ENCODE data around the gene MRPL51.

MRPL51 gene

DNA sequence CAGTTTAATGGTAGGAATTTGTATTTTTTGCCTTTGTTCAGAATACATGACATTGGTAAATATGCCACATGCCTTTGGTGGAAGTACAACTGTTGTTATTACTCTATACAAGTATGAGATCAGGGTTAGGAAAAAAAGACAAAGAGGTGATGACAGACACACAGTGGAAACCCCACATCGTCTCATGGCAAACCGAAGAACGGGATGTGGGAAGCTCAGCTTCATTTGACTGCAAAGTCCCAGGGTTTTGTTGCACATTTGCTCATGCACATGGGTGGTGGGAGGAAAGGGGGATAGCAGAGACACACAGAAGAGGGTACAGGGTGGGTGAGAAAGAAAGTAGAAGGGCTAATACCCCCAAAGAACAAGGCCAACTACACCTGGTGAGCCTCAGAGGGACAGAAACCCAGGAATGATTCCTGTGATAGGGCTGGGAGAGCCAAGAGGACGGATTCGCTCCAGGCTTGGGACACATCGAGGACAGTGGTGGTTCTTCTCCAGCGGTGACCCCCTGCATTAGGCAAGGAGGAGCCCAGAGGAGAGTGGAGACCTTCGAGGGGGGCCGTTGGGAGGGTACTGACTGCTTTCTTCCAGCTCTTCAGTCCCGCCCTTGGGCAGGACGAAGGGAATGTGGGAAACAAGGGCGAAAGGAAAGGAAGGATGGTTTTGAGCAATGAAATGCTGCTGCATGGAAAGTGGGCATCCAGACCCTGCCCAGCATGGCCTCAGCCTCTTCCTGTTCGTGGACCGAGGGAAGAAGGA is 30.6 kb downstream of the MRPL51 start:
- no peak for DNase-seq

- DNase-seq, result peak in 32 of 51 donors; percentile 8 to 72 (median 39)
Observed at GRCh38 chr12:6461401-6462233, 31.4 kb downstream of the MRPL51 start.

- DNase-seq, result no peak
Observed at GRCh38 chr12:6460751-6461371, 32.2 kb downstream of the MRPL51 start.

DNA sequence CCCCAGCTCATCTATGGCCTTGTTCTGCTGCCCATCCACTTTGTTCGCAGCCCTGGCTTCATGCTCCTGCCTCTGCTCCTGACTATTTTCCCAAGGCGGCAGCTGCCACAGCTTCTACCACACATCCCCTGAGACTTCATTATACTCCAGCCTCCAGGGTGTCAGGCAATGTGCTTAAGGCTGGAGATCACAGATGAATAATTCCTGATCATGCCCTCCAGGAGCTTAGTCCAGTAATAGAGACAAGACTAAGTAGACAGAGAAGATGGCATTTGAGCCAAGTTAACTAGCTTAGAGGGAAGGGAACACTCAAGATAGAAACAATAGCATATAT is 34.1 kb downstream of the MRPL51 start:
- DNase-seq, result no peak

DNA sequence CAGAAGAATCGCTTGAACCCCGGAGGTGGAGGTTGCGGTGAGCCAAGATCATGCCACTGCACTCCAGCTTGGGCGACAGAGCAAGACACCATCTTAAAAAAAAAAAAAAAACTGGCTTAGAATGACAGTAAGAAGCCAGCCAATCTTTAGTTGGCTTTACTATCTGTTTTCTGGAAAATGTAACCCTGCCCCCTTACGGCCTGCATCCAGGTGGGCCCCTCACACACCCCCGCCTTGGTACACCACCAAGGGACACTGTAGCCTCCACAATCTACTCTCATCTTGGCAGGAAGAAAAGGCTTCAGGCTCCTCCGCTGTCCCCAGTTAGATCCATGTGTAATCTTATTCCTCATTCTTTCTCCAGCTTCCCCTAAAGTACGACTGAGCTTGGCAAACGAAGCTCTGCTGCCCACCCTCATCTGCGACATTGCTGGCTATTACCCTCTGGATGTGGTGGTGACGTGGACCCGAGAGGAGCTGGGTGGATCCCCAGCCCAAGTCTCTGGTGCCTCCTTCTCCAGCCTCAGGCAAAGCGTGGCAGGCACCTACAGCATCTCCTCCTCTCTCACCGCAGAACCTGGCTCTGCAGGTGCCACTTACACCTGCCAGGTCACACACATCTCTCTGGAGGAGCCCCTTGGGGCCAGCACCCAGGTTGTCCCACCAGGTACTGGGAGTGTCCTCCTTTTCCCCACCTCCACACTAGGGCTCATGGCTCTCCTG is 34.6 kb downstream of the MRPL51 start:
- no peak for DNase-seq

DNA sequence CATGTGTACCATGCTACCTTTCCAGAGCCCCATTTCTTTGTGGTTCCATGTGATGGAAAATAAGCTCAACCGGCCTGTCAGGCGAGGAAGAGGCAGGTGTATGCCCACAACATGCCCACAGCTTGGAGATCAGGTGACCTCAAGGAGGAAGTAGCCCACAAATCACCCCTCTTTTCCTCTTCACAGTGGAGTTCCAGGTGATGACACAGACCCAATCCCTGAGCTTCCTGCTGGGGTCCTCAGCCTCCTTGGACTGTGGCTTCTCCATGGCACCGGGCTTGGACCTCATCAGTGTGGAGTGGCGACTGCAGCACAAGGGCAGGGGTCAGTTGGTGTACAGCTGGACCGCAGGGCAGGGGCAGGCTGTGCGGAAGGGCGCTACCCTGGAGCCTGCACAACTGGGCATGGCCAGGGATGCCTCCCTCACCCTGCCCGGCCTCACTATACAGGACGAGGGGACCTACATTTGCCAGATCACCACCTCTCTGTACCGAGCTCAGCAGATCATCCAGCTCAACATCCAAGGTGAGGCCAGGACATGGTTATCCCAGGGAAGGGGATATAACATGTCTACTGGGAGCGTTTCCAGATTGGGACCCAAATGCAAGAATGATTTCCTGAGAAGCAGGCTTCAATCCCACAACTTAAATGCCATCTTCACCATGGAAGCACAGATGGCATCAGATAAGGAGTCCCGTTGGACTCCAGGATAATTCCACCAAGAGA is 35.7 kb downstream of the MRPL51 start:
- DNase-seq, result no peak

DNA sequence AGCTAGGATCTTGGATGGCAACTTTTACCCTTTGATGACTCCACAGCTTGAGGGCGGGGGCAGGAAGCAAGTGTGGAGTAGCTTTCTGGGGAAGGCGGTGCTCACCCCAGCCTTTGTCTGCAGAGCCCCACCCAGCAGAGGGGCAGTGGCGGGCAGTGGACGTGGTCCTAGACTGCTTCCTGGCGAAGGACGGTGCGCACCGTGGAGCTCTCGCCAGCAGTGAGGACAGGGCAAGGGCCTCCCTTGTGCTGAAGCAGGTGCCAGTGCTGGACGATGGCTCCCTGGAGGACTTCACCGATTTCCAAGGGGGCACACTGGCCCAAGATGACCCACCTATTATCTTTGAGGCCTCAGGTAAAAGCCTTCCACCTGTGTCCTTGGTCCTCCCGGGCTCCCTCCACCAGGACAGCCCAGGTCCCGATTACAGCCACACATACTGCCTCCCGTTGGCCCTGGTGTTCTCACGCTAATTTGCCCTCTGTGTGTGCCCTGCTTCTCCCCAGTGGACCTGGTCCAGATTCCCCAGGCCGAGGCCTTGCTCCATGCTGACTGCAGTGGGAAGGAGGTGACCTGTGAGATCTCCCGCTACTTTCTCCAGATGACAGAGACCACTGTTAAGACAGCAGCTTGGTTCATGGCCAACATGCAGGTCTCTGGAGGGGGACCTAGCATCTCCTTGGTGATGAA is 40.0 kb downstream of the MRPL51 start:
- DNase-seq, result peak in 3 of 51 donors; percentile 28 to 30 (median 29)

GRCh38 chr12:6452245-6452943 is 40.7 kb downstream of the MRPL51 start:
- peak in 28 of 51 donors; percentile 17 to 84 (median 61) for DNase-seq

GRCh38 chr12:6451348-6452244 is 41.5 kb downstream of the MRPL51 start, which contains the start of gene TAPBPL:
Gene TAPBPL, plus strand, starts transcription at chr12:6452042. Its CDS starts 207 bp downstream, at chr12:6452249.
- DNase-seq, result peak in 50 of 51 donors; percentile 57 to 96 (median 84)

DNA sequence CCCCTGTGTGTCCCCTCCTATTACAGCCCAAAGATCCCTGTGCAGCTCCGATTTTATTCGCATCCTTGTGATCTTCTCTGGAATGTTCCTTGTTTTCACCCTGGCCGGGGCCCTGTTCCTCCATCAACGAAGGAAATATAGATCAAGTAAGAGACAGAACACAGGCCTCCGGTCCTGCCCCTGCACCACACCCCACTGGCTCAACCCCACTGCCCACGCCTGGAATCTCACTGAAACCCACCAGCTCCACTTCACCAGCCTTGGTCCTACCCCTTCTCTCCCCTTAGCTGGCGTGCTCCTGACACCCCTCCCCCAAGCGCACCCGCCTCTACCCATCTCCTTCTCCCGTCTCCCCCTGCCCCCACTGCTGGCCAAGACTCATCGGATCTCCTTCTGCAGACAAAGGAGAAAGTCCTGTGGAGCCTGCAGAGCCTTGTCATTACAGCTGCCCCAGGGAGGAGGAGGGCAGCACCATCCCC is 42.2 kb downstream of the MRPL51 start:
- peak in 11 of 51 donors; percentile 41 to 80 (median 61) for DNase-seq

- peak in 1 of 51 donors; percentile 28 for DNase-seq
Observed at GRCh38 chr12:6450091-6450868, 42.8 kb downstream of the MRPL51 start.

DNA sequence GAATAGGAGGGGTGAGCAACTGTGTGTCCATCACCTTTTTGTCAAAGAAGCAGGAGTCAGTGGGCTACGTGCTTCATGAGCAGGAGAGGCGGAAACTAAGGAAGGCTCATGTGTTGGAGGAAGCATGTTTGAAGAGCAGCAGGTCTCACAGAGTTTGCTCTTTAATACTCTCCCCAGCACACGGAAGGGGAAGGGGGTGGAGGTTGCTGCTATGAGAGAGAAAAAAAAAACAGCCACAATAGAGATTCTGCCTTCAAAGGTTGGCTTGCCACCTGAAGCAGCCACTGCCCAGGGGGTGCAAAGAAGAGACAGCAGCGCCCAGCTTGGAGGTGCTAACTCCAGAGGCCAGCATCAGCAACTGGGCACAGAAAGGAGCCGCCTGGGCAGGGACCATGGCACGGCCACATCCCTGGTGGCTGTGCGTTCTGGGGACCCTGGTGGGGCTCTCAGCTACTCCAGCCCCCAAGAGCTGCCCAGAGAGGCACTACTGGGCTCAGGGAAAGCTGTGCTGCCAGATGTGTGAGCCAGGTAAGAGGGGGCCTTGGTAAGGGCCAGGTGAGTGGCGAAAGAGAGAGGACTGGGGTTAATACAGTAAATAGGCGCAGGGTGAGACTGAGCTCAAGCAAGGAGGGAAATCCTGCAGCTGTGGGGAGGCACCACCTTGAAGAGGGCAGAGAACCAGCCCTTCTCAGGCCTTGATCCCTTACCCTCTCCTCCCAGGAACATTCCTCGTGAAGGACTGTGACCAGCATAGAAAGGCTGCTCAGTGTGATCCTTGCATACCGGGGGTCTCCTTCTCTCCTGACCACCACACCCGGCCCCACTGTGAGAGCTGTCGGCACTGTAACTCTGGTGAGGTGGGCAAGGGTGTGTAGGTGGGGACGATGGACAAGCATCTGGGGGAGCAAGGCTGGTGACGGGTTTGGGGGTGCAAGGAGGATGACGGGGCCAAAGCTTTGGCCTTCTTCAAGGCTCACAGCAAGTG is 48.1 kb downstream of the MRPL51 start, which contains the start of gene CD27:
Gene CD27 (plus strand): TSS at position 252 of the 985 bp plus-strand sequence. CDS start 141 bp downstream, at position 393.
- DNase-seq, result peak in 1 of 51 donors; percentile 100

DNA sequence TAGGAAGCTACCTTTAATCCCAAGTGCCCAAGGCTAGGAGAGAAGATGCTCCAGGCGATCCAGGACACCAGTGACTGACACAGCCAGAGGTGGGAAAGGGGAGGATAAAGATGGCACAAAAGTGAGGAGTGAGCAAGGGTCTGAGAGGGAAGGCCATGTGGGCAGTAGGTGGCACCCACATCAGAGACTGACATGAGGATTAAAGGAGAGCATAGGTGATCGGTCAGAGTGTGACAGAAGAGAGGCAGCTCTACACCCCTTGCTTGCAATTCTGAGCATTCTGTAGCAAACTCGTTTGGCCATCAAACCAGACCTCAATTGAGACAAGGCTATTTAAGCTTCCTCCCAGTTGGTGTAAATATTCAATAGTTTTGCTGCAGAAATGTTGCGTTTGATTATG is 49.0 kb downstream of the MRPL51 start:
- DNase-seq, result no peak

GRCh38 chr12:6443361-6443983 is 49.6 kb downstream of the MRPL51 start:
- DNase-seq, result no peak

DNA sequence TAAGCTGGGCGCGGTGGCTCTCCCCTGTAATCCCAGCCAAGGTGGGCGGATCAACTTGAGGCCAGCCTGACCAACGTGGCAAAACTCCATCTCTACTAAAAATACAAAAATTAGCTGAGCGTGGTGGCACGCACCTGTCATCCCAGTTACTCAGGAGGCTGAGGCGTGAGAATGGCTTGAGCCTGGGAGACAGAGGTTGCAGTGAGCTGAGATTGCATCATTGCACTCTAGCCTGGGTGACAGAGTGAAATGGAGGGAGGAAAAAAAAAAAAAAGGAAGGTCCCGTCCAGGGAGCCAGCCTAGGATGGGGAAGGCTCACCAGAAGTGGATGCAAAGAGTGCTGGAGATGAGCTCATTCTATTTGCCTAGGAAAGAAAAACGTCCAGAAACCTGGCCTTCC is 50.2 kb downstream of the MRPL51 start:
- DNase-seq, result no peak

Measured in hypothalamus (tissue), 51 donors.